ENCODE measurements around the gene GPLD1.
"Not testable (repeated sequence)": the region's sequence is repeated elsewhere in the genome, so short reads cannot be mapped to it uniquely, and the experiment has no call there.

Gene GPLD1

DNA sequence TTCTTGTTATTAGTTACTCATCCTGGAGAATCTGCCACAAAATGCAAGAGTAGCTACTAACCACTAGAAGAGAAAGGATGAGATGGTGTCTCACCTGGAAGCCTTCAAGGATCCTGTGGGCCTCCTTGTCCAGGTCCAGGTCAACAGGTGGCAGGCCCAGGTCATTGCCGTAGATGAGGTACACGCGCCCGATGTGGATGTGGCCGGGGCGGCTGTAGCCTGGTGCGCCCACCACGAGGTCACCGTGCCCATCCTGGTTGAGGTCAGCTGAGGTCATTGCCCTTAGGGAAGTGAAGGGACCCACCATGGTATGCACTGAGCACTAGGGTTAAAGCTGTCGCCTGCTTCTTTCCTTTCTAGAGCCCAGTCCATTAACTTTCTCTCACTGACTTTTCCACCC is 35.5 kb downstream of the GPLD1 start:
- DNase-seq (ENCODE audit: low read depth), result no peak

DNA sequence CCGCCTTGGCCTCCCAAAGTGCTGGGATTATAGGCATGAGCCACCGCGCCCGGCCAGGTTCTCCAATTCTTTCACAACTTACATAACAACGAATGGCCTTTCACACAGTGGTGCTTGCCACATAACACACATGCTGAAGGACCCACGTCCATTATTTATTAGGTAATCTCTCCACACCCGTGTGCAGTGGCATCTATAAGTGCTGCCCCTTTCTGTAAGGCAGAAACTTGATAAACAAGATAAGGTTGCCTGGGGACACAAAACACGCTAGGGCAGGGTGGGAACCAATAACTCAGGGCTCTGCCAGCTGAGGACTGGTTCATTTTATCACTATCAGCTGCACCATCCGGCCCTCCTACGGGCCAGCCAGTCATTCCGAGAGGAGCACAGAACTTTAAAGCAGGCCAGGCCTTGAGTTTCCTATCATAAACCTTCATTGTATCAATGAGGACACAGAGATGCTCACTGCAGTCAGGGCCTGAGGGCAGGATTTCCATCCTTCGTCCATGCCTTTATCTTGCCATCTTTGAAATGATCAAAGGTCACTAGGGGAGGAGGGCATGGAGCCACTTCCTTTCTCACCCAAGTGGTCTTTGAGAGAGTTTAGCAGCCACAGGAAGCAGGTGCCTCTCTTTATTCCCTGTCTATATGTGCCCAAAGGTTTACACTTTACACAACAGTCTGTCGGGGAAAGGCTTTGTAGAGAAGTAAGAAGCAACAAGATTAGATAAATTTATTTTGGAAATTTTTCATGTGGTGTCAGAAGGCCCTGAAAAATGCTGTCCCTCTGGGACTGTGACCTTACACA is 37.6 kb downstream of the GPLD1 start:
- no peak for DNase-seq (ENCODE audit: low read depth)

- no peak for DNase-seq (ENCODE audit: low read depth)
Measured at GRCh38 chr6:24448828-24449525, 40.4 kb downstream of the GPLD1 start.

DNA sequence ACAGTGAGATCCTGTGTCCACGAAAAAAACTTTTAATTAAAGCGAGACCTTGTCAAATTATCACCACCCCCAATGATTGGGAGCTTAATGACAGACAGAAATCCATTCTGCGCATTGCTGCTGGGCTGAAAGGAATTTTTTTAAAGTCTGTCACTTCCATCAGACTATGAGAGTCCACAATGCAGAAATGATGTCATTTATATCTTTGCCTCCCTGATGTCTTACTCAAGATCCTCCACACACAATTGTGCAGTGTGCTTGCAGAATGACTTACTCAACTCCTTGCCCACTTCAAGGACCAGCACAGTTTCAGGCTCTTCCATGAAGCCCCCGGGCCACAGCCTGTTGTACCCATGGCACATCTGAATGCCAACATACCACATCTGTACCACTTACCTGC is 41.0 kb downstream of the GPLD1 start:
- no peak for DNase-seq (ENCODE audit: low read depth)

DNA sequence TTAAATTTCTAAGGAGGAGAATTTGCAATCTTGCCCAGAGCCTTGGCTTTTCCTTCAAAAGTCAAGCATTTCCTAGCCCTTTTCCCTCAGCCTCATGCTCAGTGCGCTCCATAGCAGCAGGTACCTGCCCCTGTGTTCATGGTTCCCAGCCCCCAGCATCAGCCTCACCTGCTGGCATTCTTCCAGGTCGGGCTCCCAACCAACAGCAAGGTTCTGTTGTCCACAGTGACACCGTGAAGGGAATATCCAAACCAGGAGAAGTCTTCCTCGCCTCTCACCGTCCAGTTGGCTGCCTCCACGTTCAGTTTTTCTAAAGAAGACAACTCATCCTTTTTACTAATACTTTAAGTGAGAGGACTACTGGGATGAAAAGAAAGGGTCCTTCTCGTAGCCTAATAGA is 42.7 kb downstream of the GPLD1 start:
- no peak for DNase-seq (ENCODE audit: low read depth)

DNA sequence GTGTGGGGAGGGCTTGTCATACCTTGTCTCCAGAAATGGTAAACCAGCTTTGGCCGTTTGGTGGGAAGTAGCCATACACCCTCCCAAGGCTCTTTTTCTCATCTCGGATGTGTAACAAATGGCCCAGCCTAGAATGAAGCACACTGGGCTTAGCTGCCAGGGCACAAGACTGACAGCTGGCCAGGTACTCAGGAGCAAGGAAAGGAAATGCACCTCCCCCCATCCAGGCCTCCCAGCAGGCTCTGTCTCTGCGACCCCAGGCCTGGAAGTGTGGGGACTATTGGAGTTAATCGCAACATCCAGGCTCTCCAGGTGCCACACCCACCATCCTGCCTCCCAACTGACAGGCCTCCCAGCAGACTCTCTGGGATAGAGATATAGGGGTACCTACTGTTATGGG is 43.7 kb downstream of the GPLD1 start:
- no peak for DNase-seq (ENCODE audit: low read depth)

DNA sequence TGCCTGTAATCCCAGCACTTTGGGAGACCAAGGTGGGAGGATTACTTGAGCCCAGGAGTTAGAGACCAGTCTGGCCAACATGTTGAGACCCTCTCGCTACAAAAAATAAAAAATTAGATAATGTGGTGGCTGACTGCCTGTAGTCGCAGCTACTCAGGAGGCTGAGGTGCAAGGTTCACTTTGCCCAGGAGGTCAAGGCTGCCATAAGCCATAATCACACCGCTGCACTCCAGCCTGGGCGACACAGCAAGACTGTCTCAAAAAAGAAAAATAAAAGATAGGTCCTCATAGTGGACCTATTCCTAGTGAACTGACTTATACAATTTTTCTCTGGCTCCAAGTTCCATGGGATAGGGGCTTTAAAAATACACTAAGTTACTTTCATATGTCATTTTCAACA is 44.8 kb downstream of the GPLD1 start:
- no peak for DNase-seq (ENCODE audit: low read depth)

DNA sequence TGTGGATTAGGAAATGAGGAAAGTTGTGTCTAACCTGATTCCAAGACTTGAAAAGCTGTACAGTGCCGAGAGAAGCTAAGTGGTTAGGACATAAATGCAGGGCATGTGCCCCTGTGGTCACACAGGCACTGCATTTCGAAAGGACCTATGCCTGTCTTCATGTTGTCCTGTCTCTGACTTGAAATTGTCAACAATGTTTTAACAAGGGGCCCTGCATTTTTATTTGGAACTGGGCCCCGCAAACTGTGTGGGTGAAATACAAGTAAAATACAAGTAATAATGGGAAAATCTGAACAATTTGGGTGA is 47.8 kb downstream of the GPLD1 start:
- no peak for DNase-seq (ENCODE audit: low read depth)

GRCh38 chr6:24440897-24441598 is 48.3 kb downstream of the GPLD1 start:
- DNase-seq (ENCODE audit: low read depth), result no peak

GRCh38 chr6:24439858-24440539 is 49.4 kb downstream of the GPLD1 start:
- DNase-seq (ENCODE audit: low read depth), result no peak

DNA sequence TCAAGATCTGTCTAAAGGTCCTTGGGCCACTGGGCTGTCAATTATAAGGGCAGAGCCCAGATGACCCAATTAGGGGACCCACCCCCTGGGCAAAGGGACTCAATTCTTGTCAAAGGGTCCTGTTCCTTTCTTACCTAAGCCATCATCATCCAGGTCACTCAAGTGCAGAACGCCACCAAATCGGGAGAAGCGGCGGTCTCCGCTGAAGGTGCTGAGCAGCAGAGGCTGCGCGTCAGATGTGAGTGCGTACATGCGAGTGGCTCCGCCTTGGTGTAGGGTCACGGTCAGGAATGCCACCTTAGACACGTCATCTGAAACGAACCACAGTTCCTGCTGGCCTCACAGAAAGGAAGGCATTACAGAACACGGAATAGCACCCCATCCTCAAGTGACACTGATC is 52.4 kb downstream of the GPLD1 start:
- no peak for DNase-seq (ENCODE audit: low read depth)

DNA sequence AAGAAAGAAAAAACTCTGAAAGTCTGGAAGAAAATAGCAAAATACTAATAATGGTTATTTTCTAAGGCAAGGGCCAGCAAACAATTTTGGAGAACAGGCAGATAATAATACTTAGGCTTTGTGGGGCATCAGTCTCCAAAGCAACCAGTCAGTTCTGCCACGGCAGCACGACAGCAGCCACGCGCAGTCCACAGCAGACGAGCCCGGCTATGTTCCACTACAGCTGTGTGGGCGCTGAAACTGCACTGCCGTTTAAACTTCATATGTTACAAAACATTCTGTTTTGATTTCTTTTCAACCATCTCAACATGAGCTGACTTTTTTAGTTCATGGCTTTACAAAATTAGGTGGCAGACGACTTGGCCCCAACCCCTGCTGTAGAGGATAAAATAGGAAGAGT is 56.8 kb downstream of the GPLD1 start:
- DNase-seq (ENCODE audit: low read depth), result no peak

GRCh38 chr6:24431045-24431451 is 58.3 kb downstream of the GPLD1 start:
- no peak for DNase-seq (ENCODE audit: low read depth)

- DNase-seq (ENCODE audit: low read depth), result no peak
Measured at GRCh38 chr6:24430086-24430485, 59.3 kb downstream of the GPLD1 start.

DNA sequence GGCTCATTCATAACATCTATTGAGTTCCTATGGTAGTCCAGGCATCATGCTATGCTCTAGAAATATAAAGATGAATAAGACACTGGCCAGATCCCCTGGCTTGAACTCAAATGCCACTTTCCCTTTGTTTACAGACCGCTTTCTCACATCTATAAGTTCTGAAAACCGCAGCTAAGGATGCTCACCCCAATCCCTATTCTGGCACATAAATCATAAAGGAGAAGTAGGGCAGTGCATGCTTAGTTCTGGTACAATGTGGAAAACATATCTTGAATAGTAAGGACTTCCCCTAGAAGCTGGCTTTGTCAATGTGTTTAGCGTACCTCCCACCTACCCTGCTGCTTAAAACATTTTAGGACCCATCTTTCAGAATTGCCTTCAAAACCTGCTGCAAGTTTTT is 60.2 kb downstream of the GPLD1 start:
- DNase-seq (ENCODE audit: low read depth), result no peak

GRCh38 chr6:24428615-24429014 is 60.8 kb downstream of the GPLD1 start:
- no peak for DNase-seq (ENCODE audit: low read depth)

DNA sequence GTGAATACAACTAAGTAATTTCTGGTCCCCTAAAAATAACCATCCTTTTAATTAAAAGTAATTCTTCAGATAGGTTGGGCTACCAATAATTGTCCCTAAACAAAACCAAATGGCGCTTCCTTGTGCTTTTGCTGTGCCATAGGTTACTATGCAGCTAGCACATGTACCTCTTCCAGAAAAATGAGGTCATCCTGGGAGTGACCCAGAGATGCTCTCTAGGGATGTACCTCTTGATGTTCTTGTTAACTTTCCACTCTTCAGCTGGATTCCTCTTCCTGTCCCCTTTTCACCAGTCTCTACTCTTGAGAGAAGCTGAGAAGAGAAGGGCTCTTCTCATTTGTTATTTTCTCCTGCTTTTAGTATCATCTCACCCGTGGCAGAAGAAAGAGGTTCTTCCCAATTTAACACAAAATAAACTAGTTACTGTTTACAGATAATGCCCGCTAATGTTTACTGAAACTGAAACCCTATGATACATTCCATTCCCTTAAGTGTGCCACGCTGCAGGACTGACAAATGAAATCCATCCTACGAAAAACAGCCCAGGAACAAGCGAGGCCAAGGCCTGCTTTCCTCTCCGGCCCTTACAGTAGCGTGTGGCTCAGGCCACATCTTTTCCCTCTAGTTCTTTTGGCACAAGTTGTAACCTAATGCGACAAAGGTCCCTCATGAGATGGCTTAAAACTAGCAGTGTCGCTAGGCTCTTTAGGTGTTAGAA is 62.5 kb downstream of the GPLD1 start:
- no peak for DNase-seq (ENCODE audit: low read depth)

DNA sequence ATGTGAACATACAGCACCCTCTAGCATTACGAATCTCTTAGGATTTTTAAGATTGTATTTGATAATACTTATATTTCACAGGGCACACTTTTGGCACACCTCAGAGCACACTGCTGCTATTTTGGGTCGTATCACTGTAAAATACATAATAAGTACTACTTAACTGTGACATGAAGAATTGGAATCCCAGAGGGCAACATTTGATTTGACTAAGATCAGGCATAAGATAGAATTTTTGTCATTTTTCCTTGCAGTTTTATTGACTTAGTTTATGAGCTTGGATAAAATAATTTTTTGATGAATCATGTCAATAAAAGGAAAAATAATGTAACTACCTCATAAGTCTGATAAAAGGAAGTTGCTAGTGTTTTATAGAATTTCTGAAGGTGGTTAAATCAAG is 64.3 kb downstream of the GPLD1 start:
- DNase-seq (ENCODE audit: low read depth), result no peak

- no peak for DNase-seq (ENCODE audit: low read depth)
Measured at GRCh38 chr6:24419526-24419925, 69.9 kb downstream of the GPLD1 start.

- DNase-seq (ENCODE audit: low read depth), result no peak
Measured at GRCh38 chr6:24415753-24416152, 73.6 kb downstream of the GPLD1 start.

DNA sequence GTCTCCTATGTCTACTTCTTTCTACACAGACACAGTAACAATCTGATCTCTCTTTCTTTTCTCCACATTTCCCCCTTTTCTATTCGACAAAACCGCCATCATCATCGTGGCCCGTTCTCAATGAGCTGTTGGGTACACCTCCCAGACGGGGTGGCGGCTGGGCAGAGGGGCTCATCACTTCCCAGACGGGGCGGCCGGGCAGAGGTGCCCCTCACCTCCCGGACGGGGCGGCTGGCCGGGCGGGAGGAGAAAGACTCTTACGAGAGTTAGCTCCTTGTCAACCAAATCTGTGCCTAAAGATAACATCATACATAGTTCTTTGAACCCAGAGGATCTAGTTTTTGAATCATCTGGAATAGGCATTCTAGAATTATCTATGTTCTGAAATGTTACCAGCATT is 74.8 kb downstream of the GPLD1 start:
- DNase-seq (ENCODE audit: low read depth), result not testable (repeated sequence)

- no peak for DNase-seq (ENCODE audit: low read depth)
Measured at GRCh38 chr6:24412294-24412693, 77.1 kb downstream of the GPLD1 start.

All from stimulated activated CD4-positive, alpha-beta T cell treated with anti-CD3 and anti-CD28 coated beads, Interleukin-2, amount 100 ng/mL, for 4 hours (primary cell).